DMS153 (cell line): ENCODE data around the gene DLK1.
A peak's percentile ranks its signal among the peaks of the same experiment; 100 is the strongest.

Source experiments
- DNase-seq: peaks from one replicate; lab custom pipeline; 2025; lab: John Stamatoyannopoulos, UW

The DLK1 gene

DNA sequence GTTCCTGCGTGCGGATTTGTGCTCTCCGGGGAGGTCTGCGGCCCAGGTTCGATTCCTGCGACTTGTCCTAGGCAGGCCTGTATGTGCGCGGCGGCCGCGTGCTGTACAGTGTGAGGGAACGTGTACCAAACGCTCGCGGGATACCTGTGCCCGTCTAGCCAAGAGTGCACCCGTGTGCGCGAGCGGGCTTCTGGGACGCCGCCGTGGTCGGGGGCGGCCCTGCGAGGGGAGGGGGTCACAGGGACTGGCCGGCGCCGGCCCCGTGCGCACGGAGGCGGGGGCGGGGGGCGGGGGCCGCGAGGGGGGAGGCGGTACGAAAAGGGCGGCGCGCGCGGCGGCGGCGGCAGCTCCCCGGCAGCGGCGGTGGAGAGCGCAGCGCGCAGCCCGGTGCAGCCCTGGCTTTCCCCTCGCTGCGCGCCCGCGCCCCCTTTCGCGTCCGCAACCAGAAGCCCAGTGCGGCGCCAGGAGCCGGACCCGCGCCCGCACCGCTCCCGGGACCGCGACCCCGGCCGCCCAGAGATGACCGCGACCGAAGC is at the start of gene DLK1:
Gene DLK1, plus strand, starts transcription at position 343 of the 536 bp plus-strand sequence. Its CDS starts 177 bp downstream, at position 520.
- no peak for DNase-seq

DNA sequence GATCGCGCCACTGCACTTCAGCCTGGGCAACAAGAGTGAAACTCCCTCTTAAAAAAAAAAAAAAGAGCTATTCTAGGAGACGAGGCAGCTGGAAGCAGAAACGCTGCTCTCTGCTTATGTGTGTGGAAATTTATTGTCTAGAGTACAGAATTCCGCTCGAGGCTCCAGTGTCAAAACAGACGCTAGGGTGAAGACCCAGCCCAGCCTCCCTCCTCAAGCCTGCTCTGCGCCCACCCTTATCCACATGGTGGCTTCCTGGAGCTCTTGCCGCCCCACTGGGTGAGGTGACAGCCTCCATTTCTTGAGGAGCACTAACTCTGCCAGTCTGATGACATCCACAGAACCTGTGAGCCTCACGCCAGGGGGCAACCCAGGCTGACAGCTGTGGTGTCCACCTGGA is 49.5 kb upstream of the DLK1 start:
- no peak for DNase-seq

- peak; percentile 68 for DNase-seq
Measured at GRCh38 chr14:100677554-100678468, 48.9 kb upstream of the DLK1 start.

DNA sequence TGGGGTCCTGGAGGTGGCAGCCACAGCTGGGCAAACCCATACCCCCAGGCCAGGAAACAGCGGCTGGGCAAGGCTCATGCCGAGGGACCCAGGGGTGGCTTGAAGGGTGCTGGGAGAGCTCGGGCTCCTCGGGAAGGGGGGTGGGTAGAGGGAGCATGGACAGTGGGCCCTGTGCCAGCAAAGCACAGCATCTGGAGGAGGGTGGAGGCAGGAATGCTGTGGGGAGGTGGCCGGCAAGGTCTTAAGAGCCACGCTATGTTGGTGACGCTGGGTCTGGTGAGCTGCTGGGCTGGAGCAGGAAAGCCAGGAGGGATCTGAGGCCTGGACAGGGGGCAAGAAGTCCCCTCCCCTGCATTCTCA is 48.2 kb upstream of the DLK1 start:
- no peak for DNase-seq

GRCh38 chr14:100679153-100679552 is 47.5 kb upstream of the DLK1 start:
- DNase-seq = no peak

GRCh38 chr14:100679707-100680438 is 46.8 kb upstream of the DLK1 start:
- DNase-seq = no peak

- DNase-seq = no peak
Measured at GRCh38 chr14:100680439-100681051, 46.1 kb upstream of the DLK1 start.

DNA sequence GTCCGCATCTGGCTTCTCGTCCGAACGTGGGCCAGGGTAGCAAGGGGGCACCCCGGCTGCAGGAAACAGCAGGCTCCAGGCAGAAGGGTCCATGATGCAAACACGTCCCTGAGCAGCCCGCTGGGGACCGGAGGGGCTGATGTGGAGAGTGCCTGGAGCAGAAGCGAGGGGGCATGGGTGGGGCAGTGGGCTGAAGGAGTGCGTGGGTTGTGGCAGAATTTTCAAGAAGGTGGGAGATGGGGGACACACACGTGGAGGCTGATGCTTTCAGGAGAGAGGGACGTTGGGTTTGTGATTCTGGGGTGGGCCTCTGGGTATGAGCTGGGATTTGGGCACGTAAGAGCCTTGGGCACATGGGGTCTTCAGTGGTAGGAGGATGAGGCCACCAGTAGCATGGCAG is 45.6 kb upstream of the DLK1 start:
- no peak for DNase-seq

DNA sequence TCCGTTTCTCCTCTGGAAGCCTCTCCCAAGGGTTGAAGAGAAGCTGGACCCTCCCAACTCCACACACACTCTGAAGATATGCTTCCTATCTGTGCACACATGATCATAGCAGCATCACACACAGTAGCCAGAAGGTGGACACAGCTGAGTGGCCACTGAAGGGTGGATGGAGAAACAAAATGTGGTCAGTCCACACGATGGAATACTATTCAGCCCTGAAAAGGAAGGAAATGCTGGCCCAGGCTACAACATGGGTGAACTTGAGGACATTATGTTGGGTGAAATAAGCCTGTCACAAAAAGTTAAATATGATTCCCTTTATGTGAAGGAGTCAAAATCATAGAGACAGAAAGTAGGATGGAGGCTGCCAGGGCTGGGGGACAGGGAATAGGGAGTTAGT is 43.9 kb upstream of the DLK1 start:
- no peak for DNase-seq

GRCh38 chr14:100683578-100683977 is 43.1 kb upstream of the DLK1 start:
- DNase-seq = no peak

- no peak for DNase-seq
Measured at GRCh38 chr14:100684154-100684553, 42.5 kb upstream of the DLK1 start.

- DNase-seq = no peak
Measured at GRCh38 chr14:100684961-100685360, 41.7 kb upstream of the DLK1 start.

GRCh38 chr14:100686858-100687257 is 39.8 kb upstream of the DLK1 start:
- DNase-seq = no peak

GRCh38 chr14:100687386-100687785 is 39.3 kb upstream of the DLK1 start:
- DNase-seq = no peak

GRCh38 chr14:100688051-100688450 is 38.6 kb upstream of the DLK1 start:
- no peak for DNase-seq

DNA sequence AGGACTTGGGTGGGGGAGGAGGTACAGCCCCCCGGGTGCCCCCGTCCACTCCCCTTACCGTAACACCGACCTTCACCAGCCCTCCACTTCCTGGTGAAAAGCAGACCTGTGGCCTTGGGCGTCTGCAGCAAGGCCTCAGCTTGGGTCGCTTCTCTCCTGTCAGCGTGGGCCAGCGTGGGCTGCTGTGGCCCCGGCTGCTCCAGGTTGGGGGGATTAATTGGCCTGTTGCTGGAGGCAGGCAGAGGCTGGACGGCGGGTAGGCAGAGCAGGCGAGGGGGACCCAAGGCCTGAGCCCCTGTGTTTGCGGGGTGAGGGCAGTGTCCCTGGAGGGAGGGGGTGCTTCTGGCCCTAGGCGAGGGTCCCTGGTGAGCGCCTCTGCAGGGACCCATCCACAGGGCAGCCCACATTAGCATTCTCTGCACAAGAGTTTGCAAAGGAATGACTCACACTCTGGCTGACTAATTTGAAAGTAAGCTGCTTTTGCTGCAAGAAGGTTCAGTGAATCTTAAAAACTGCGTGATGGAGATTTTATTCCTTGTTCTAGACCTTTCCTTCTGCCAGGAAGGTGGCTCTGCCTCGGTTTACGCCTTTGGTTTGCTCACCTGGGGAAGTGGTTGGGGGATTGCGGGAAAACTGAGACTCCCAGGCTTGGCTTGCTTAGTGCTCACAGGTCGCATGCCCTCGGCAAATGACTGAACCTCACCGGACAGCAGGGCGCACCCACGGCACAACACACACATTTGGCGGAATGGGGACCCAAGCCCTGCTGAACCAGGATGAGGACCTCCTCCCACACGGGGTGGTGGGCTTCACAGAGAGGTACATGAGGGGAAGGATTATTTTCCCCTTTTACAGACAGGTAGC is 37.9 kb upstream of the DLK1 start:
- no peak for DNase-seq

DNA sequence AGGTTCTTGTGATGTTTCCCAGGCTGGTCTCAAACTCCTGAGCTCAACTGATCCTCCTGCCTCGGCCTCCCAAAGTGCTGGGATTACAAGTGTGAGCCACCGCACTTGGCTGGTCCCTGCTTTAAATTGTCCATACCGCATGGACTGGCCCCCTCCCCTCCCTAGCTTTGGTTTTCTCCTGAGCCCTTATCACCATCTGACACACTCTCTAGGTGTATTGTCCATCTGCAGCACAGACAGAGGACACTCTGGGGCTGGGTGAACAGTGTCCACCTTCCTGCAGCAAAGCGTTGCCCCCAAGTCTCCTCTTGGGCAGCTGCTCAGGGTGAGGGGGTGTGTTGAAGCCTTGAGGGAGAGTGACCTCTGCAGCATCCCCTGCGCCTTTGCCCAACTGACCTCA is 36.0 kb upstream of the DLK1 start:
- no peak for DNase-seq

DNA sequence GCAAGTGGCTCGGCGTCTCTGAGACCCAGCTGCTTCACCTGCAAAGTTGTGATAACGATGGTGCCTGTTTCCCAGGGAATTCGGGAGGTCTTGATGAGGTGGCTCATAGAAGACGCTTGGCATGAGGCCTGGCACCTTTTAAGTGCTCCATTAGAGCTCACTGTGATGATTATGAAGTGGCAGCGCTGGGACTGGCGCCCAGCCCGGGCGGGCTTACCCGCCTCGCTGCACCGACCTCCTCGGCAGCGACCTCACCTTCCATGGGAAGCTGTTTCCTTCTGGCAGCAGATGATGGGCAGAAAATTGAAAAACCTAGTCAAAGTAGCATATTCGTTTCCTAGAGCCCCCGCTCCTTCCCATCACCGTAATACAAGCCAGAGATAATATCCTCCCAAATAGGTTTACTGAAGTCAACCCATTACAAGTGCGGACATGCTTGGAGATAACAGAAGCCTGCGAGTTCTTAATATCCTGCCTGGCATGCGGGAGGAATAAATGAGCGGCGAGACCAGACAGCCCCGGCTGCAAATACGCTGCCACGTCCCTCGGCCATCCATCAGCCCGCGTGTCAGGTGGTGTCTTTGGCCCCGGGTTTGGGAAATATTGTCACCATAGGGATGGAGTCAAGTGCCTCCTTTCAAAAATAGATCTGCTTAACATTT is 35.2 kb upstream of the DLK1 start:
- DNase-seq = peak; percentile 56

DNA sequence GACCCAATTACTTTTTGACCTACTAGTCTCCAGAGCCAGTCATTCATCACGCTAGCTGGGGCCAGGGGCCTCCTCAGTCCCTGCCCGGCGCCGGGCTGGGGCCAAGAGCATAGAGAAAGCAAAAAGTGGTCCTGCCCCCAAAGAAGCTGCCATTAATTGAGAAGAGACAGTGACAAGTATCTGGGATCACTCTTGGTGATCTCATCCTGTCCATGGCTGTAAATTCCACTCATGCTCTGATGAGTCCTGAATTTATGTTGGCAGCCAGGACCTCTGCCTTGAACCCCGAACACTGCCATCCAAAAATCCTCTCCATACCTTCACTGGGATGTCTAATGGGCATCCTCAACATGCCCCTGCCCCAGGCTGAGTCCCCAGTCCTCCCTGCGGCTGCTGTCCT is 34.4 kb upstream of the DLK1 start:
- no peak for DNase-seq

- DNase-seq = peak; percentile 82
Measured at GRCh38 chr14:100692859-100693558, 33.7 kb upstream of the DLK1 start.
